Endodermal cell (in vitro differentiated cells): ENCODE results near the gene ZNF497. TPM values are rescaled to one million over a fixed set of nuclear protein-coding genes. Genes with fewer than 3 reads are reported as not detected.

Experiments used
- DNase-seq: peaks from one replicate; pipeline ENCODE4 v3.0.0-alpha.2; 2017
- H3K27ac ChIP-seq: 2 replicates; pipeline ENCODE4 v1.5.1; 2013; ENCODE audit warnings: mild to moderate bottlenecking, low read depth, low read length, moderate library complexity
- H3K27me3 ChIP-seq: 2 replicates; pipeline ENCODE4 v1.6.1; 2013; ENCODE audit warnings: mild to moderate bottlenecking, low read length, moderate library complexity; ENCODE audit not compliant: insufficient read depth, control insufficient read depth, poor library complexity, severe bottlenecking
- H3K36me3 ChIP-seq: 2 replicates; pipeline ENCODE4 v1.7.0; 2013; ENCODE audit warnings: mild to moderate bottlenecking, low read length, moderate library complexity; ENCODE audit not compliant: control insufficient read depth, insufficient read depth
- H3K4me1 ChIP-seq: one replicate; pipeline ENCODE4 v1.7.0; 2013; ENCODE audit warnings: low read length; ENCODE audit not compliant: control insufficient read depth, insufficient read depth
- H3K4me3 ChIP-seq: 2 replicates; pipeline ENCODE4 v1.5.1; 2013; ENCODE audit warnings: mild to moderate bottlenecking, low read length, moderate library complexity
- H3K9ac ChIP-seq: 2 replicates; pipeline ENCODE4 v1.6.1; 2013; ENCODE audit warnings: mild to moderate bottlenecking, low read length, moderate library complexity; ENCODE audit not compliant: poor library complexity, severe bottlenecking; ENCODE audit errors: extremely low read depth
- H3K9me3 ChIP-seq: 2 replicates; pipeline ENCODE4 v1.6.1; 2013; ENCODE audit warnings: mild to moderate bottlenecking, low read length, moderate library complexity; ENCODE audit not compliant: control insufficient read depth
- H3K27ac Mint-ChIP-seq: 2 replicates; pipeline ENCODE4 v1.8.0; 2020; ENCODE audit warnings: mixed read lengths
- H3K27me3 Mint-ChIP-seq: 2 replicates; pipeline ENCODE4 v1.8.0; 2021; ENCODE audit warnings: mild to moderate bottlenecking, mixed read lengths; ENCODE audit not compliant: insufficient read depth
- H3K36me3 Mint-ChIP-seq: 2 replicates; pipeline ENCODE4 v1.8.0; 2020; ENCODE audit warnings: low read depth, mixed read lengths
- H3K4me1 Mint-ChIP-seq: 2 replicates; pipeline ENCODE4 v1.8.0; 2020; ENCODE audit warnings: mixed read lengths
- H3K4me3 Mint-ChIP-seq: 2 replicates; pipeline ENCODE4 v1.8.0; 2020; ENCODE audit warnings: mild to moderate bottlenecking, moderate library complexity, mixed read lengths
- H3K9me3 Mint-ChIP-seq: 2 replicates; pipeline ENCODE4 v1.8.0; 2020; ENCODE audit warnings: mild to moderate bottlenecking, mixed read lengths
- WGBS, 2 experiments: methylation state at CpG; one replicate each; pipeline versions ENCODE4 v1.1.5 to v1.1.7; 2013; ENCODE audit warnings: missing lambda C conversion rate in 2 of 2, mixed read lengths in 1 of 2; ENCODE audit not compliant: insufficient coverage in 1 of 2, insufficient read length in 1 of 2; 5-methylcytosine and 5-hydroxymethylcytosine counted together
- total RNA-seq, 2 donors: library from RNA; stranded (reverse); fragmentation: NEBNext Ultra II Directional in 1 of 2; extraction: Animal tissue kit (Norgen Biotek cat#: 25700) in 1 of 2; gene quantifications; 2 replicates in 1 of 2; 3 replicates in 1 of 2; pipeline ENCODE4 v1.2.1, GENCODE V29; 2021
- TF ChIP-seq, protein P1 (sequence below): fragments of 200-600 bp; sonication (generic); conservative IDR thresholded peaks from 2 replicates; pipeline ENCODE4 v1.5.0; 2021; ENCODE audit warnings: antibody characterized with exemption, mild to moderate bottlenecking

Gene ZNF497
- total RNA-seq, 2 donors from 2014 or later = 5.2 to 5.9 TPM

DNA sequence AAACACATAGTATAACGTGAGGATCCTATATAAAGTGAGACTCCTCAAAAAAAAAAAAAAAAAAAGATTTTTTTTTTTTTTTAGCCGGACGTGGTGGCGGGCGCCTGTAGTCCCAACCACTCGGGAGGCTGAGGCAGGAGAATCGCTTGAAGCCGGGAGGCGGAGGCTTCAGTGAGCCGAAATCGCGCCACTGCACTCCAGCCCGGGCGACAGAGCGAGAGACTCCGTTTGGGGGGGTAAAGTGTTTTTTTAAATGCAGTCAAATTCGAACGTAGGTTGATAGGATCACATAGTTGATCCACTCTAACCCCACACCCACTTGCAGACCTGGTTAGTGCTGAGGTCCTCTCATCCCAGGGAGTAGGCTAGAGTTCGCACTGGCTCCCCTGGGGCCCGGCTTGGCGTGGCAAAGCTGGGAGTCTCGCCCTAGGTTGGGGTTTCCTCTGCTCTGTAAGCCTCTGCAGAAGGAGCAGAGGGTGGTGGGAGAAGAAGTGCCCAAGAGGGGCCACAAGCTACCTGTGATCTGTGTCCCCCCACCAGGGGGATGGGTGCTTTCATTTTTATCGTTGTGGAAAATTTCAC is 39.4 kb upstream of the ZNF497 start:
- H3K4me3 ChIP-seq = peak overlapping the region; percentile 86
- no peak overlapping the region for H3K27ac ChIP-seq
- H3K9me3 Mint-ChIP-seq = peaks cover 7% of the 10 kb centered on the region
- no peaks in the 10 kb centered on the region for H3K36me3 ChIP-seq
- H3K9me3 ChIP-seq = no peaks in the 10 kb centered on the region
- peak overlapping the region; percentile 86 for H3K9ac ChIP-seq
- no peak overlapping the region for H3K27ac Mint-ChIP-seq
- H3K27me3 Mint-ChIP-seq = peaks cover 39% of the 10 kb centered on the region
- 48 to 90% methylated on average over 3 to 18 of the region's 23 CpGs for WGBS, 2 experiments
- peaks cover 4% of the 10 kb centered on the region for H3K36me3 Mint-ChIP-seq
- peaks cover 12% of the 10 kb centered on the region for H3K4me1 Mint-ChIP-seq
- H3K27me3 ChIP-seq = no peaks in the 10 kb centered on the region
- DNase-seq = no peak
- TF ChIP-seq, protein P1, sequence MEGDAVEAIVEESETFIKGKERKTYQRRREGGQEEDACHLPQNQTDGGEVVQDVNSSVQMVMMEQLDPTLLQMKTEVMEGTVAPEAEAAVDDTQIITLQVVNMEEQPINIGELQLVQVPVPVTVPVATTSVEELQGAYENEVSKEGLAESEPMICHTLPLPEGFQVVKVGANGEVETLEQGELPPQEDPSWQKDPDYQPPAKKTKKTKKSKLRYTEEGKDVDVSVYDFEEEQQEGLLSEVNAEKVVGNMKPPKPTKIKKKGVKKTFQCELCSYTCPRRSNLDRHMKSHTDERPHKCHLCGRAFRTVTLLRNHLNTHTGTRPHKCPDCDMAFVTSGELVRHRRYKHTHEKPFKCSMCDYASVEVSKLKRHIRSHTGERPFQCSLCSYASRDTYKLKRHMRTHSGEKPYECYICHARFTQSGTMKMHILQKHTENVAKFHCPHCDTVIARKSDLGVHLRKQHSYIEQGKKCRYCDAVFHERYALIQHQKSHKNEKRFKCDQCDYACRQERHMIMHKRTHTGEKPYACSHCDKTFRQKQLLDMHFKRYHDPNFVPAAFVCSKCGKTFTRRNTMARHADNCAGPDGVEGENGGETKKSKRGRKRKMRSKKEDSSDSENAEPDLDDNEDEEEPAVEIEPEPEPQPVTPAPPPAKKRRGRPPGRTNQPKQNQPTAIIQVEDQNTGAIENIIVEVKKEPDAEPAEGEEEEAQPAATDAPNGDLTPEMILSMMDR = peak; percentile 15
- peak overlapping the region; percentile 76 for H3K4me3 Mint-ChIP-seq
- peaks cover 6% of the 10 kb centered on the region for H3K4me1 ChIP-seq

DNA sequence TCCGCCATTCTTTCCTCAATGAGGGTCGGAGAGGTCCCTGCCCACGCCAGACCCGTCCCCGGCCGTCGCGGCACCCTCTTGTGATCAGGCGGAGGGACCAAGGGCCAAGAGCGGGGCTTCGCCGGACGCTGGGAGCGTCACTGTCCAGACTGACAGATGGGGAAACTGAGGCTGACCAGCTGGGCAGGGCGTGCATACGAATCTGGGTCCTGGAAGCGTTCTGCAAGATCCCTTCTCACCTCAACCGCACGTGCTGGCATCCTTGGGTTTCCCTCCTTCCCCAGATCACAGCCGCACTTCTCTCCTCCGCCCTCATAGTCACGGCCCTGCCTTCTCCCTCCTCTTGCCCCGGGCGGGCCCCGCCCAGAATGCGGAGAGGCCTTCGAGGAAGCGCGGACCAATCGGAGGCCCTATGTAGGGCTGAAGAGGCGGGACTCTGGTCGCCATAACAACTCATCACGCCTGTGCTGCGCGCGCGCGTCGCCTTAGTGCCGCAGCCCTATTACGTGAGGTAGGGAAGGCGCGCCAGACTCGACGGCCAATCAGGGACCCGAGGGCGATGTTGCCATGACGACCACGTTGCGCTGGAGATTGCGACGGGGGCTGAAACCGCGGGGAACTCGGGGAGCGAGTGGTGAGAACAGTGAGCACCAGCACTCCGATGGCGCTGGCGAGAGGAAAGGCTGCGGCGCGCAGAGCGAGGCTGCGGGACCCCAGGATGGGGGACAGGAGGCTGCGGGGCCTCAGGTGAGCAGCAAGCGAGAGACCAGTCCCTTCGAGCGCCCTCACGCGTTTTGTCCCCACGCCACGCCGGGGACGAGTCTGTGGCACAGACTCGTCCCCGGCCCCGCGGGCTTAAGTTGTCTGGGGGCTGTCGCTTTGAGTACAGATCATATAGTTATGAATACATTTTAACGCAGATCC is 38.6 kb upstream of the ZNF497 start:
- TF ChIP-seq, protein P1 = no peak
- Mint-ChIP-seq H3K4me1 (peaks cover 10% of the 10 kb centered on the region), H3K4me3 (peak overlapping the region; percentile 76), H3K36me3 (peaks cover 4% of the 10 kb centered on the region), H3K27me3 (peaks cover 44% of the 10 kb centered on the region), H3K9me3 (peaks cover under 1% of the 10 kb centered on the region), H3K27ac (peak overlapping the region; percentile 92)
- Histone ChIP-seq H3K36me3 (no peaks in the 10 kb centered on the region), H3K27me3 (no peaks in the 10 kb centered on the region), H3K4me3 (peak overlapping the region; percentile 86), H3K27ac (peak overlapping the region; percentile 87), H3K9me3 (no peaks in the 10 kb centered on the region), H3K9ac (peak overlapping the region; percentile 86), H3K4me1 (peaks cover 6% of the 10 kb centered on the region)
- WGBS, 2 experiments = 5 to 7% methylated on average over 30 to 74 of the region's 80 CpGs
- DNase-seq = peak; percentile 100

- no peak overlapping the region for H3K27ac Mint-ChIP-seq
- peak overlapping the region; percentile 35 for H3K9ac ChIP-seq
- H3K4me1 ChIP-seq = peaks cover 6% of the 10 kb centered on the region
Observed at GRCh38 chr19:58400316-58400915, 37.9 kb upstream of the ZNF497 start.

More at GRCh38 chr19:58400316-58400915, 37.9 kb upstream of the ZNF497 start:
- TF ChIP-seq, protein P1 = no peak
- Histone ChIP-seq H3K27me3 (no peaks in the 10 kb centered on the region), H3K27ac (no peak overlapping the region), H3K4me3 (peak overlapping the region; percentile 83), H3K36me3 (no peaks in the 10 kb centered on the region), H3K9me3 (no peaks in the 10 kb centered on the region)
- peaks cover 51% of the 10 kb centered on the region for H3K27me3 Mint-ChIP-seq
- peaks cover 4% of the 10 kb centered on the region for H3K36me3 Mint-ChIP-seq
- 84 to 97% methylated on average over 10 to 18 of the region's 18 CpGs for WGBS, 2 experiments
- no peaks in the 10 kb centered on the region for H3K9me3 Mint-ChIP-seq
- DNase-seq = no peak
- H3K4me1 Mint-ChIP-seq = peaks cover 10% of the 10 kb centered on the region
- peak overlapping the region; percentile 76 for H3K4me3 Mint-ChIP-seq
